Heart left ventricle (tissue), 16 donors: ENCODE results near the gene SLC35G4. TPM values are rescaled to one million over a fixed set of nuclear protein-coding genes. Genes with fewer than 3 reads are reported as not detected.
A peak's percentile ranks its signal among the peaks of the same experiment; 100 is the strongest.
"Not testable (repeated sequence)": the region's sequence is repeated elsewhere in the genome, so short reads cannot be mapped to it uniquely, and the experiment has no call there.

Experiments used
- ATAC-seq, 4 donors: fragments of 200-7000 bp; cut with Tn5 transposase; one replicate each; pipeline ENCODE4 v1.9.1; 2020 to 2022; ENCODE audit warnings: moderate library complexity in 4 of 4, mild to moderate bottlenecking in 3 of 4, moderate number of reproducible peaks in 1 of 4
- DNase-seq, 5 donors: peaks; one replicate each; pipeline ENCODE4 v3.0.0-alpha.2; 2020
- H3K27ac ChIP-seq, 12 donors: fragments of 200-600 bp; sonication (generic) in 4 of 12; one replicate each; pipeline versions ENCODE4 v1.5.0 to v1.8.0; 2016 to 2022; ENCODE audit warnings: mild to moderate bottlenecking in 2 of 12
- H3K27me3 ChIP-seq, 9 donors: fragments of 200-600 bp; sonication (generic) in 2 of 9; one replicate each; pipeline versions ENCODE4 v1.5.1 to v1.8.0; 2016 to 2022; ENCODE audit warnings: mild to moderate bottlenecking in 3 of 9
- H3K36me3 ChIP-seq, 9 donors: fragments of 200-600 bp; sonication (generic) in 2 of 9; one replicate each; pipeline versions ENCODE4 v1.5.0 to v1.8.0; 2018 to 2022; ENCODE audit warnings: mild to moderate bottlenecking in 2 of 9
- H3K4me1 ChIP-seq, 12 donors: fragments of 200-600 bp; sonication (generic) in 4 of 12; one replicate each; pipeline versions ENCODE4 v1.5.0 to v1.8.0; 2016 to 2022; ENCODE audit warnings: mild to moderate bottlenecking in 3 of 12
- H3K4me3 ChIP-seq, 12 donors: fragments of 200-600 bp; sonication (generic) in 4 of 12; one replicate each; pipeline versions ENCODE4 v1.5.0 to v1.8.0; 2017 to 2022; ENCODE audit warnings: mild to moderate bottlenecking in 9 of 12, moderate library complexity in 4 of 12
- H3K9me3 ChIP-seq, 12 donors: fragments of 200-600 bp; sonication (generic) in 4 of 12; one replicate each; pipeline versions ENCODE4 v1.5.0 to v1.8.0; 2016 to 2022; ENCODE audit warnings: mild to moderate bottlenecking in 1 of 12
- POLR2A ChIP-seq, 2 donors: fragments of 450-650 bp; IDR thresholded peaks; one replicate each; pipeline ENCODE4 v1.6.1; 2017; ENCODE audit warnings: antibody characterized with exemption in 2 of 2, mild to moderate bottlenecking in 2 of 2, moderate library complexity in 2 of 2
- WGBS, 4 donors: extraction: QIAGEN DNeasy Blood & Tissue Kit in 2 of 4; methylation state at CpG; one replicate each; pipeline versions ENCODE4 v1.1.5 to v1.1.7; 2013 to 2018; 5-methylcytosine and 5-hydroxymethylcytosine counted together
- intact Hi-C, 10 donors: fragments of 100-400 bp; cut with DNase I; formaldehyde crosslinking; loops; one replicate each; pipeline versions ENCODE4 v1.11.1 to v1.14.2; 2022
- polyA plus RNA-seq, 2 donors: library from polyadenylated mRNA; stranded (reverse); fragments of 200-250 nt; gene quantifications; one replicate each; pipeline ENCODE4 v1.2.3, GENCODE V29; 2013
- total RNA-seq, 9 donors: library from RNA; depleted of rRNA in 2 of 9; stranded (reverse); fragments of >200 nt in 2 of 9; fragmentation: NEBNext Ultra II Directional in 3 of 9; extraction: Animal tissue kit (Norgen Biotek cat#: 25700) in 3 of 9; gene quantifications; one replicate each; pipeline versions ENCODE4 v1.1.0 to v1.2.4, GENCODE V29; 2016 to 2023
- TF ChIP-seq, protein P1 (sequence below), 12 donors: fragments of 200-600 bp; sonication (generic) in 4 of 12; IDR thresholded peaks; one replicate each; pipeline versions ENCODE4 v1.5.0 to v1.8.0; 2018 to 2022; ENCODE audit warnings: antibody characterized with exemption in 12 of 12, mild to moderate bottlenecking in 5 of 12
- donor health status: ischemic (EF 13 %, LVEDD 7.1; RV severe dilation, severe dysfunction).
- donor health status: healthy with polysubstance abuse.
- donor health status: DM: no; HTN: yes; CAD: no.
- donor health status: DM: no; HTN: no; CAD: no.
- donor health status: ischemic (EF 25% LVEDD 6.9; RV normal size, moderate dysfunction).
- donor health status: ischemic (EF 25% LVEDD 5.7; RV mildly dilated, moderate dysfunction).
- donor health status: healthy.
- donor health status: DM: yes; HTN: yes; CAD: no.
- donor health status: ischemic (EF 35%, LVEDD 5.7; RV mildly dilated, moderate dysfunction).
- donor health status: nonischemic (EF 11% LVEDD 7.7; RV severe dilation, severe dysfunction).
- donor health status: DM: yes; HTN: yes; CAD: no.
- donor health status: PGD.
- donor health status: ischemic (EF 29% LVEDD 5.4; RV normal size, mild dysfunction).
- donor health status: nonischemic (EF 23%, LVEDD 6.1; RV moderate dilation, normal function).

SLC35G4 gene
- total and polyA plus RNA-seq, 11 donors, result not detected

DNA sequence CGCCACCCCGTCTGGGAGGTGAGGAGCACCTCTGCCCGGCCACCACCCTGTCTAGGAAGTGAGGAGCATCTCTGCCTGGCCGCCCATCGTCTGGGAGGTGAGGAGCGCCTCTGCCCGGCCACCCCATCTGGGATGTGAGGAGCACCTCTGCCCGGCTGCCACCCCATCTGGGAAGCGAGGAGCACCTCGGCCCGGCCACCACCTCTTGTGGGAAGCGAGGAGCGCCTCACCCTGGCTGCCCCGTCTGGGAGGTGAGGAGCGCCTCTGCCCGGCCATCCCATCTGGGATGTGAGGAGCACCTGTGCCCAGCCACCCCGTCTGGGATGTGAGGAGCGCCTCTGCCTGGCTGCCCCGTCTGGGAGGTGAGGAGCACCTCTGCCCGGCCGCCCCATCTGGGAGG is 4.6 kb downstream of the SLC35G4 start:
- peak in 1 of 5 donors; percentile 55 for DNase-seq
- H3K36me3 ChIP-seq, H3K4me1 ChIP-seq, H3K9me3 ChIP-seq, H3K27me3 ChIP-seq, intact Hi-C loops, H3K4me3 ChIP-seq, ATAC-seq, H3K27ac ChIP-seq: not testable (repeated sequence)
- 70 to 92% (median 85%) methylated on average over 15 to 21 of the region's 21 CpGs for WGBS, 4 donors

DNA sequence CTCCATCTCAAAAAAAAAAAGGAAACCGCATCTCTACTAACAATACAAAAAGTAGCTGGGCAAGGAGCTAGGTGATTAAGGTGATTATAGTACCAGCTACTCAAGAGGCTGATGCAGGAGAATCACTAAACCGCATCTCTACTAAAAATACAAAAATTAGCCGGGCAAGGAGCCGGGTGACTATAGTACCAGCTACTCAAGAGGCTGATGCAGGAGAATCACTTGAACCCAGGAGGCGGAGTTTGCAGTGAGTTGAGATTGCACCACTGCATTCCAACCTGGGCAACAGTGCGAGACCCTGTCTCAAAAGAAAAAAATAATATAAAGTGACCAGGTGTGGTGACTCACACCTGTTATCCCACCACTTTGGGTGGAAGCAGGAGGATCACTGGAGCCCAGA is 5.6 kb downstream of the SLC35G4 start:
- 86 to 97% (median 93%) methylated on average over 4 to 6 of the region's 6 CpGs for WGBS, 4 donors
- not testable (repeated sequence) for H3K27me3 ChIP-seq

DNA sequence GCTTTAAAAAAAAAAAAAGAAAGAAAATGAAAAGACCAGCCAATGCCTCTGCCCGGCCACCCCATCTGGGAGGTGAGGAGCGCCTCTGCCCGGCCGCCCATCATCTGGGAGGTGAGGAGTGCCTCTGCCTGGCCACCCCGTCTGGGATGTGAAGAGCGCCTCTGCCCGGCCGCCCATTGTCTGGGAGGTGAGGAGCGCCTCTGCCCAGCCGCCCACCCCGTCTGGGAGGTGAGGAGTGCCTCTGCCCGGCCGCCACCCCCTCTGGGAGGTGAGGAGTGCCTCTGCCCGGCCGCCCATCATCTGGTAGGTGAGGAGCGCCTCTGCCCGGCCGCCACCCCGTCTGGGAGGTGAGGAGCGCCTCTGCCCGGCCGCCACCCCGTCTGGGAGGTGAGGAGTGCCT is 37.9 kb downstream of the SLC35G4 start:
- H3K4me1 ChIP-seq, H3K36me3 ChIP-seq, H3K4me3 ChIP-seq, H3K27ac ChIP-seq, DNase-seq, ATAC-seq, H3K27me3 ChIP-seq, intact Hi-C loops: not testable (repeated sequence)
- peaks cover 0 to 18% (median 0%) of the 10 kb centered on the region in 12 donors for H3K9me3 ChIP-seq
- whole genome bisulfite sequencing, 4 donors, result 89 to 94% (median 91%) methylated on average over 11 to 23 of the region's 23 CpGs

More for the DNA sequence above, 5.6 kb downstream of the SLC35G4 start:
- H3K9me3 ChIP-seq, H3K27ac ChIP-seq, H3K4me1 ChIP-seq, DNase-seq, H3K4me3 ChIP-seq, ATAC-seq, intact Hi-C loops, H3K36me3 ChIP-seq: not testable (repeated sequence)

DNA sequence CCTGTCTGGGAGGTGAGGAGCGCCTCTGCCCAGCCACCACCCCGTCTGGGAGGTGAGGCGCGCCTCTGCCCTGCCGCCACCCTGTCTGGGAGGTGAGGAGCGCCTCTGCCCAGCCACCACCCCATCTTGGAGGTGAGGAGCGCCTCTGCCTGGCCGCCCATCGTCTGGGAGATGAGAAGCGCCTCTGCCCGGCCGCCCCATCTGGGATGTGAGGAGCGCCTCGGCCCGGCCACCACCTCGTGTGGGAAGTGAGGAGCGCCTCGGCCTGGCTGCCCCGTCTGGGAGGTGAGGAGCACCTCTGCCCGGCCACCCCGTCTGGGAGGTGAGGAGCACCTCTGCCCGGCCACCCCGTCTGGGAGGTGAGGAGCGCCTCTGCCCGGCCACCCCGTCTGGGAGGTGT is 38.4 kb downstream of the SLC35G4 start:
- not testable (repeated sequence) for H3K4me1 ChIP-seq
- peaks cover 0 to 18% (median 0%) of the 10 kb centered on the region in 12 donors for H3K9me3 ChIP-seq
- WGBS, 4 donors, result 88 to 96% (median 94%) methylated on average over 20 to 26 of the region's 26 CpGs

DNA sequence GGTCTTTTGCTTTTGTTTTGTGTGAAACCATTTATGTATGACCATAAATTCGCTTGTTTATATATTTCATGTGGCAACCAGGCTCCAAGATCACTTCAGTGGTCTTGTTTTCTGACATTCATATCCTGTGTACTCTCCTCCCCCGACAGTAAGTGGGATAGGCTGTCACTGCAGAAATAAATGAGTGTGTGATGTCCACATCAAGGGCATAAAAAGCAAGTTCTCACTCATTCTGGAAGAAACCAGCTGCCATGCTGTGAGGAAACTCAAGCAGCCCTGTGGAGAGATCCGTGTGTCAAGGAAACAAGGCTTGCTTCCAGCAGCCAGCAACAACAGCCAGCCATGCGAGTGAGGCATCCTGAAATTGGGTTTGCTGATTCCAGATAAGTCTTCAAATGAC is 40.4 kb downstream of the SLC35G4 start:
- no peak for ATAC-seq
- Histone ChIP-seq H3K27ac (no peak overlapping the region), H3K4me3 (no peak overlapping the region), H3K27me3 (peaks cover 0 to 5% (median 0%) of the 10 kb centered on the region in 9 donors), H3K9me3 (peaks cover 0 to 18% (median 0%) of the 10 kb centered on the region in 12 donors), H3K36me3 (no peaks in the 10 kb centered on the region), H3K4me1 (no peaks in the 10 kb centered on the region)
- intact Hi-C loops, result loop anchor here in 4 of 10 donors (10.0 kb wide), 4 partner anchors 75 to 385 kb away; partner anchors contain the start of gene CHMP1B (in 1 of the 4)
- TF ChIP-seq, protein P1, sequence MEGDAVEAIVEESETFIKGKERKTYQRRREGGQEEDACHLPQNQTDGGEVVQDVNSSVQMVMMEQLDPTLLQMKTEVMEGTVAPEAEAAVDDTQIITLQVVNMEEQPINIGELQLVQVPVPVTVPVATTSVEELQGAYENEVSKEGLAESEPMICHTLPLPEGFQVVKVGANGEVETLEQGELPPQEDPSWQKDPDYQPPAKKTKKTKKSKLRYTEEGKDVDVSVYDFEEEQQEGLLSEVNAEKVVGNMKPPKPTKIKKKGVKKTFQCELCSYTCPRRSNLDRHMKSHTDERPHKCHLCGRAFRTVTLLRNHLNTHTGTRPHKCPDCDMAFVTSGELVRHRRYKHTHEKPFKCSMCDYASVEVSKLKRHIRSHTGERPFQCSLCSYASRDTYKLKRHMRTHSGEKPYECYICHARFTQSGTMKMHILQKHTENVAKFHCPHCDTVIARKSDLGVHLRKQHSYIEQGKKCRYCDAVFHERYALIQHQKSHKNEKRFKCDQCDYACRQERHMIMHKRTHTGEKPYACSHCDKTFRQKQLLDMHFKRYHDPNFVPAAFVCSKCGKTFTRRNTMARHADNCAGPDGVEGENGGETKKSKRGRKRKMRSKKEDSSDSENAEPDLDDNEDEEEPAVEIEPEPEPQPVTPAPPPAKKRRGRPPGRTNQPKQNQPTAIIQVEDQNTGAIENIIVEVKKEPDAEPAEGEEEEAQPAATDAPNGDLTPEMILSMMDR (IDR thresholded peaks at IDR 0.05), result no peak
- no peak for TF ChIP-seq POLR2A (IDR thresholded peaks at IDR 0.05)
- WGBS, 4 donors, result 69 to 78% (median 77%) methylated on average over 4 of the region's 4 CpGs
- DNase-seq, result no peak

More for the DNA sequence above, 38.4 kb downstream of the SLC35G4 start:
- H3K4me3 ChIP-seq, H3K36me3 ChIP-seq, DNase-seq, H3K27me3 ChIP-seq, H3K27ac ChIP-seq, intact Hi-C loops, ATAC-seq: not testable (repeated sequence)

- peaks cover 0 to 18% (median 0%) of the 10 kb centered on the region in 12 donors for H3K9me3 ChIP-seq
- no peak for TF ChIP-seq POLR2A (IDR thresholded peaks at IDR 0.05)
- TF ChIP-seq, protein P1 (IDR thresholded peaks at IDR 0.05), result no peak
- H3K4me1 ChIP-seq, result peaks cover 0 to 5% (median 0%) of the 10 kb centered on the region in 12 donors
- no peak for DNase-seq
- no peak overlapping the region for H3K4me3 ChIP-seq
- no peaks in the 10 kb centered on the region for H3K36me3 ChIP-seq
- intact Hi-C loops, result loop anchor here in 4 of 10 donors (10.0 kb wide), 4 partner anchors 73 to 383 kb away; partner anchors contain the start of gene CHMP1B (in 1 of the 4)
- no peak overlapping the region for H3K27ac ChIP-seq
- WGBS, 4 donors, result 75 to 79% (median 78%) methylated on average over 3 of the region's 3 CpGs
- ATAC-seq, result no peak
- peaks cover 0 to 18% (median 0%) of the 10 kb centered on the region in 9 donors for H3K27me3 ChIP-seq
These were observed 42.5 kb downstream of the SLC35G4 start for GRCh38 chr18:11651899-11652298.
